H1 (cell line): ENCODE results near the gene DYRK1A. TPM values are rescaled to one million over a fixed set of nuclear protein-coding genes. Genes with fewer than 3 reads are reported as not detected.

Source experiments
- CEBPB ChIP-seq: IDR thresholded peaks from 2 replicates; pipeline ENCODE4 v1.6.1; 2012; ENCODE audit warnings: low read depth, low read length
- CHD7 ChIP-seq: fragments of 300-600 bp; sonication (generic); IDR thresholded peaks from 2 replicates; pipeline ENCODE4 v1.7.1; 2012; ENCODE audit warnings: low read length, moderate library complexity, mild to moderate bottlenecking, inconsistent platforms; ENCODE audit not compliant: insufficient replicate concordance
- CREB1 ChIP-seq: IDR thresholded peaks from 2 replicates; pipeline ENCODE4 v1.6.1; 2012; ENCODE audit warnings: inconsistent platforms
- HDAC2 ChIP-seq, 2 experiments: fragments of 300-600 bp in 1 of 2; sonication (generic) in 1 of 2; IDR thresholded peaks; 2 replicates each; pipeline ENCODE4 v1.6.1; 2011 to 2012; ENCODE audit warnings: low read depth in 2 of 2, low read length in 2 of 2, mild to moderate bottlenecking in 2 of 2, moderate library complexity in 2 of 2, borderline replicate concordance in 1 of 2, inconsistent platforms in 1 of 2
- HDAC6 ChIP-seq: IDR thresholded peaks from one replicate; pipeline ENCODE4 v1.7.1; 2012; ENCODE audit warnings: low read depth, mild to moderate bottlenecking, inconsistent platforms, low read length, moderate library complexity
- KDM1A ChIP-seq: fragments of 200-600, 300-600 bp; sonication (generic); IDR thresholded peaks from 2 replicates; pipeline ENCODE4 v1.7.1; 2016; ENCODE audit warnings: mild to moderate bottlenecking, low read length, borderline replicate concordance
- RNF2 ChIP-seq: fragments of 200-900, 300-1000 bp; sonication (generic); IDR thresholded peaks from 2 replicates; pipeline ENCODE4 v1.7.1; 2016; ENCODE audit warnings: borderline replicate concordance, low read depth, mild to moderate bottlenecking, antibody characterized with exemption, low read length; ENCODE audit not compliant: poor library complexity, severe bottlenecking; ENCODE audit errors: missing control alignments
- TAF7 ChIP-seq: optimal IDR thresholded peaks from 2 replicates; pipeline ENCODE3; 2011; ENCODE audit warnings: low read depth, mild to moderate bottlenecking, inconsistent platforms, low read length, moderate library complexity, borderline replicate concordance
- TEAD4 ChIP-seq: IDR thresholded peaks from 2 replicates; pipeline ENCODE4 v1.6.1; 2012; ENCODE audit warnings: low read depth, low read length, inconsistent platforms, mixed read lengths
- polyA plus RNA-seq, 7 experiments: library from polyadenylated mRNA; depleted of rRNA in 3 of 7; stranded (reverse) in 5 of 7; unstranded in 2 of 7; fragments of >200 nt in 5 of 7; fragments of 200-250 nt in 2 of 7; gene quantifications; 1 replicate in 5 of 7; 2 replicates in 1 of 7; 4 replicates in 1 of 7; pipeline versions ENCODE4 v1.2.1 to v1.2.3, GENCODE V29; 2011 to 2013; ENCODE audit warnings: missing spikeins in 2 of 7, mixed read lengths in 2 of 7
- total RNA-seq: library from RNA; stranded (reverse); fragmentation: NEBNext Ultra II Directional; extraction: Animal tissue kit (Norgen Biotek cat#: 25700); gene quantifications from 2 replicates; pipeline ENCODE4 v1.2.1, GENCODE V29; 2021
- TF ChIP-seq, protein P1 (sequence below): IDR thresholded peaks from 2 replicates; pipeline ENCODE4 v1.6.1; 2012; ENCODE audit warnings: low read length, inconsistent platforms

Gene DYRK1A
- total and polyA plus RNA-seq, 2 of the 8 experiments (the other 6 are each of a cell fraction or from before 2014, with no cell fraction given), result 61.1 to 62.2 TPM

GRCh38 chr21:37322084-37322483 lies 44.5 kb upstream of the DYRK1A start (continued):
- TF ChIP-seq CHD7 (no peak), RNF2 (no peak), HDAC2 (IDR thresholded peaks at IDR 0.05; ENCODE audit: borderline replicate concordance in 1 of 2, low read depth in 2 of 2, low read length in 2 of 2) (no peak), CREB1 (no peak), TAF7 (no peak), KDM1A (no peak), TEAD4 (no peak), HDAC6 (no peak), CEBPB (no peak)
- TF ChIP-seq, protein P1, sequence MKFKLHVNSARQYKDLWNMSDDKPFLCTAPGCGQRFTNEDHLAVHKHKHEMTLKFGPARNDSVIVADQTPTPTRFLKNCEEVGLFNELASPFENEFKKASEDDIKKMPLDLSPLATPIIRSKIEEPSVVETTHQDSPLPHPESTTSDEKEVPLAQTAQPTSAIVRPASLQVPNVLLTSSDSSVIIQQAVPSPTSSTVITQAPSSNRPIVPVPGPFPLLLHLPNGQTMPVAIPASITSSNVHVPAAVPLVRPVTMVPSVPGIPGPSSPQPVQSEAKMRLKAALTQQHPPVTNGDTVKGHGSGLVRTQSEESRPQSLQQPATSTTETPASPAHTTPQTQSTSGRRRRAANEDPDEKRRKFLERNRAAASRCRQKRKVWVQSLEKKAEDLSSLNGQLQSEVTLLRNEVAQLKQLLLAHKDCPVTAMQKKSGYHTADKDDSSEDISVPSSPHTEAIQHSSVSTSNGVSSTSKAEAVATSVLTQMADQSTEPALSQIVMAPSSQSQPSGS, result no peak
